ENCODE results near the gene SLC2A2.

GRCh38 chr3:171007316-171007715 lies 19.2 kb downstream of the SLC2A2 start:
- no peak for TF ChIP-seq CTCF (optimal IDR thresholded peaks at IDR 0.05 in 1 of 3, IDR thresholded peaks at IDR 0.05 in 1 of 3, conservative IDR thresholded peaks at IDR 0.05 in 1 of 3; ENCODE audit: extremely low read depth in 1 of 3, insufficient read depth in 2 of 3, low read length in 3 of 3)
- no peak for TF ChIP-seq EZH2 (IDR thresholded peaks at IDR 0.05; ENCODE audit: low read length)

Measured in keratinocyte (primary cell).